IPS-20b (cell line): ENCODE data around the gene CCDC30.

Experiments used
- H3K27ac ChIP-seq: one replicate; pipeline ENCODE4 v1.5.1; 2013; ENCODE audit warnings: low read length
- H3K27me3 ChIP-seq: 2 replicates; pipeline ENCODE4 v1.6.1; 2013; ENCODE audit warnings: mild to moderate bottlenecking, low read length, inconsistent platforms; ENCODE audit not compliant: insufficient read depth
- H3K36me3 ChIP-seq: 2 replicates; pipeline ENCODE4 v1.6.1; 2013; ENCODE audit warnings: low read depth, mild to moderate bottlenecking, inconsistent platforms, low read length, moderate library complexity; ENCODE audit not compliant: insufficient read depth
- H3K4me1 ChIP-seq: 2 replicates; pipeline ENCODE4 v1.6.1; 2013; ENCODE audit warnings: mild to moderate bottlenecking, control low read depth, inconsistent platforms, low read length, moderate library complexity; ENCODE audit not compliant: insufficient read depth
- H3K4me3 ChIP-seq: 2 replicates; pipeline ENCODE4 v1.5.1; 2013; ENCODE audit warnings: mild to moderate bottlenecking, low read length, inconsistent platforms
- H3K9ac ChIP-seq: 2 replicates; pipeline ENCODE4 v1.6.1; 2013; ENCODE audit warnings: low read depth, mild to moderate bottlenecking, inconsistent platforms, low read length, moderate library complexity
- H3K9me3 ChIP-seq: 2 replicates; pipeline ENCODE4 v1.6.1; 2013; ENCODE audit warnings: mild to moderate bottlenecking, low read depth, low read length, inconsistent platforms; ENCODE audit not compliant: insufficient read depth

CCDC30 gene

GRCh38 chr1:42684139-42684538 is 221.1 kb downstream of the CCDC30 start:
- peak overlapping the region; percentile 87; the same call in 1 of the 2 replicates for H3K9ac ChIP-seq
- no peak overlapping the region for H3K27ac ChIP-seq
- peaks cover 57% of the 10 kb centered on the region for H3K36me3 ChIP-seq
- H3K4me3 ChIP-seq: peak overlapping the region; percentile 86
- H3K27me3 ChIP-seq: no peaks in the 10 kb centered on the region
- H3K4me1 ChIP-seq: peaks cover 26% of the 10 kb centered on the region; the same call in 1 of the 2 replicates
- no peaks in the 10 kb centered on the region for H3K9me3 ChIP-seq

DNA sequence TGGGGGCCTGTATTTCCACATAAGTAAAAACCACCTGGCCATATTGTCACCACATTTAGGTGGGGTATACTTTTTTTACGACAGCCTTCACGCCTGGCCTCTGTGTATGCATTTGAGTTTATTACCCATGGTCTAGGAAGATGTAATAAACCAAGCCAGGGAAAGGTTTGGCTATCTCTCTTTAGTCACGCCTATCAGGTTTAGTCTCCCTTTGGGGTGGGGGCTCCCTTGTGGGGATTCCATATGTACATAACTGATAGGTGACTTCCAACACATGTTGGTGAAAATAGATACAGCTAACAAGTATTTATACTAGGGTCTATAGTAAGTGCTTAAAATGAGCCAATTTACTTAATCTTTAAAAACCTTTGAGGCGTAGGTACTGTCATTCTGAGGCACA is 223.3 kb downstream of the CCDC30 start:
- no peaks in the 10 kb centered on the region for H3K27me3 ChIP-seq
- peak overlapping the region; percentile 86; the same call in 1 of the 2 replicates for H3K4me3 ChIP-seq
- peaks cover 30% of the 10 kb centered on the region for H3K4me1 ChIP-seq
- no peak overlapping the region for H3K27ac ChIP-seq
- H3K9me3 ChIP-seq: no peaks in the 10 kb centered on the region
- H3K9ac ChIP-seq: no peak overlapping the region
- H3K36me3 ChIP-seq: peaks cover 66% of the 10 kb centered on the region

DNA sequence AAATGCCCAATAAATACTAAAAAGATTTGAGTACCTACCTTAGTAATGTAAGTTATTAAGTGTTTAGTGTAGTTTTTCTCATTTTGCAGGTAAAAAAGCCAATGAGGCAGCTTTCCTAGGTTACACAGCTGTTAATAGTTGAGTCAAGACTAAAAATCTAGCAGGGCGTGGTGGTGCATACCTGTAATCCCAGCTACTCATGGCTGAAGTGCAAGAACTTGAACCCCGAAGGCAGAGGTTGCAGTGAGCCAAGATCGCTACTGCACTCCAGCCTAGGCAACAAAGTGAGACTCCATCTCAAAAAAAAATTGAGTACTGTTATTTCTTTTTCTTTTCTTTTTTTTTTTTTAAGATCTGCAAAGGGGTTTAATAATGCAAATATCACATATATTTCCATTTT is 226.8 kb downstream of the CCDC30 start:
- no peak overlapping the region for H3K9ac ChIP-seq
- no peak overlapping the region for H3K27ac ChIP-seq
- peaks cover 79% of the 10 kb centered on the region for H3K36me3 ChIP-seq
- H3K27me3 ChIP-seq: no peaks in the 10 kb centered on the region
- no peak overlapping the region for H3K4me3 ChIP-seq
- peaks cover 30% of the 10 kb centered on the region for H3K4me1 ChIP-seq
- H3K9me3 ChIP-seq: no peaks in the 10 kb centered on the region

- Histone ChIP-seq H3K4me1 (peaks cover 22% of the 10 kb centered on the region), H3K27me3 (no peaks in the 10 kb centered on the region), H3K9me3 (no peaks in the 10 kb centered on the region), H3K9ac (no peak overlapping the region), H3K27ac (no peak overlapping the region), H3K36me3 (peaks cover 79% of the 10 kb centered on the region), H3K4me3 (peak overlapping the region; percentile 23; the same call in 1 of the 2 replicates)
Observed at GRCh38 chr1:42690477-42691156, 227.5 kb downstream of the CCDC30 start.

- Histone ChIP-seq H3K9me3 (no peaks in the 10 kb centered on the region), H3K27ac (no peak overlapping the region), H3K9ac (no peak overlapping the region), H3K4me3 (peak overlapping the region; percentile 23; the same call in 1 of the 2 replicates), H3K27me3 (no peaks in the 10 kb centered on the region), H3K4me1 (peaks cover 19% of the 10 kb centered on the region), H3K36me3 (peaks cover 79% of the 10 kb centered on the region)
Observed at GRCh38 chr1:42691157-42691498, 228.0 kb downstream of the CCDC30 start.

GRCh38 chr1:42692461-42692860 is 229.4 kb downstream of the CCDC30 start:
- Histone ChIP-seq H3K27me3 (no peaks in the 10 kb centered on the region), H3K4me1 (peaks cover 15% of the 10 kb centered on the region), H3K4me3 (no peak overlapping the region), H3K36me3 (peaks cover 82% of the 10 kb centered on the region), H3K9ac (peak overlapping the region; percentile 12; the same call in 1 of the 2 replicates), H3K27ac (no peak overlapping the region), H3K9me3 (no peaks in the 10 kb centered on the region)

- no peak overlapping the region for H3K27ac ChIP-seq
- H3K9me3 ChIP-seq: no peaks in the 10 kb centered on the region
- no peak overlapping the region for H3K4me3 ChIP-seq
- H3K27me3 ChIP-seq: no peaks in the 10 kb centered on the region
- H3K36me3 ChIP-seq: peaks cover 82% of the 10 kb centered on the region
- peak overlapping the region; percentile 12; the same call in 1 of the 2 replicates for H3K9ac ChIP-seq
- H3K4me1 ChIP-seq: peaks cover 13% of the 10 kb centered on the region
Observed at GRCh38 chr1:42692911-42693310, 229.8 kb downstream of the CCDC30 start.

DNA sequence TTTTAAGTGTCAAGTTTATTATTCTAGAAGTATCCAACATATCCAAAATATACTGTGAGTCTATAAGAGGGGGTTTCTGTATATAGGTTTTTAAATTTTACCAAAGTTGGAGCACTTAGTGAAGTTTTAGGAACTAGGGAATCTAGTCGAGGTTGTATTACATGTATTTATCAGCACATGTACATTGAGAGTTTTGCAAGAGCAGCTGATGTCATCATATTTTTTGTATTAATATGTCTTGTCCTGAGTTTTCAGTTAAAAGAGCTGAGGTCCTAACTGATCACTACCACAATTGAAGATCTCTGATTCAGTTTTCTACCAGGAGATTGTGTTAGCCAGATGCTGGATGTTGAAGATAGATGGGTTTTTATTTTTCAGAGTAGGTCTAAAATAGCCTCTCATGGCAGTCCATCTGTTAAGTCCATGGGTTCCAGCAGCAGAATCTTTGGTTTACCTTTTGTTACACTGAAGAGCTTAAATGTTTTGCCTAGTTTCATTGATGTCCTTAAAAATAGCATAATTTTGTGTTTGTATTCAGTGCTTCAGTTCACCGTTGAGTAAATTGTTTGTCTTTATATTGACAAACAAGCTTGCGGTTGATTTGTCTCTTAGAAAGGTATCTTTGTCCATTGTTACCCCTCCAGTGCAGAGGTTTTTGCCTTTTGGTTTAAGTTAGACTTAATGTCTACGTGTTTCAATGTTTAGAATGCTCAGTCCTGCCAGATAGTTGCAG is 235.2 kb downstream of the CCDC30 start:
- H3K27ac ChIP-seq: no peak overlapping the region
- H3K4me3 ChIP-seq: no peak overlapping the region
- H3K4me1 ChIP-seq: no peaks in the 10 kb centered on the region
- H3K36me3 ChIP-seq: peaks cover 100% of the 10 kb centered on the region
- no peaks in the 10 kb centered on the region for H3K27me3 ChIP-seq
- H3K9me3 ChIP-seq: no peaks in the 10 kb centered on the region
- H3K9ac ChIP-seq: no peak overlapping the region

DNA sequence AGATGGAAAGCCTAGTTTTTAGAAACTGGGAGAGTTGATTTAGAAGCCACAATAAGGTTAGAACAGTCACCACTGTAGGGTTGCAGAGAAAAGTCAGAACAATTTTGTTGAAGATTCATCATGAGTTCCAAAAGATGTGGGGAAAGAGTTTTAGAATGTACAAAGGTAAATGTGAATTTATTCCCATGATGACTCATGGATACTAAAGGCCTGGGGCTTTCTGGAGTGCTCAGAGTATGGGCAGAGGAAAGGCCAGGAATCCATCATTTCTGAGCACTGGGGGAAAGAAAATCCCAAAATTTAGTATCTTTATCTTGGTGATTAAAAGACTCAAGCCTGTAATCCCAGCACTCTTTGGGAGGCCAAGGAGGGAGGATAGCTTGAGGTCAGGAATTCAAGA is 236.9 kb downstream of the CCDC30 start:
- no peak overlapping the region for H3K4me3 ChIP-seq
- no peaks in the 10 kb centered on the region for H3K27me3 ChIP-seq
- no peaks in the 10 kb centered on the region for H3K4me1 ChIP-seq
- no peaks in the 10 kb centered on the region for H3K9me3 ChIP-seq
- H3K27ac ChIP-seq: no peak overlapping the region
- no peak overlapping the region for H3K9ac ChIP-seq
- H3K36me3 ChIP-seq: peaks cover 100% of the 10 kb centered on the region

GRCh38 chr1:42703888-42704464 is 240.9 kb downstream of the CCDC30 start:
- Histone ChIP-seq H3K4me1 (no peaks in the 10 kb centered on the region), H3K27ac (no peak overlapping the region), H3K4me3 (no peak overlapping the region), H3K9me3 (no peaks in the 10 kb centered on the region; the same call in 1 of the 2 replicates), H3K27me3 (no peaks in the 10 kb centered on the region), H3K36me3 (peaks cover 93% of the 10 kb centered on the region), H3K9ac (no peak overlapping the region)
